Measurements from ENCODE around the gene UBE2D1. TPM values are rescaled to one million over a fixed set of nuclear protein-coding genes. Genes with fewer than 3 reads are reported as not detected.

Gene UBE2D1
- 13.3 TPM for polyA plus RNA-seq (ENCODE audit: insufficient read length)

DNA sequence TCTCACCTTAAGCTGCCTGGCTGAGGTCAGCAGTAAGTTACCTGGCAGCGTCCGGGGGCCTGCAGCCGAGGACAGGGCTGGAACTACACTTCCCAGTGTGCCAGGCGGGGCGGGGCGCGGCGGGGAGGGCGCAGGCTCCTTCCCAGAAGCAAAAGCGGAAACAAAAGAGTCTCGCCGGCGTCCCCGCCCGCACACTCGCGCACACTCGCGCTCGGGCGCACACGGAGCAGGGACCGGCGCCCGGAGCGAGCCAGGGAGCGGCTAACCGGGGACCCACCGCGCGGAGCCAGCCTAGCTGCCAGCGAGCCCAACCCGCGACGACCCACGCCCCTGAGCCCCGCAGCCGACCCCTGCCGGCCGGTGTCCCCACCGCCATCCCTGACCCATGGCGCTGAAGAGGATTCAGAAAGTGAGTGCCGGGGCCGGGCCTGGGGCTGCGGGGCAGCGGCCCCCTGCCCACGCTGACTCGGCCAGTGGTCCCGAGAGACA lies at the start of gene UBE2D1:
UBE2D1 (plus strand) TSS at position 190 of the 489 bp plus-strand sequence; CDS start at position 386, 196 bp downstream.
- peak; percentile 80 for DNase-seq

DNA sequence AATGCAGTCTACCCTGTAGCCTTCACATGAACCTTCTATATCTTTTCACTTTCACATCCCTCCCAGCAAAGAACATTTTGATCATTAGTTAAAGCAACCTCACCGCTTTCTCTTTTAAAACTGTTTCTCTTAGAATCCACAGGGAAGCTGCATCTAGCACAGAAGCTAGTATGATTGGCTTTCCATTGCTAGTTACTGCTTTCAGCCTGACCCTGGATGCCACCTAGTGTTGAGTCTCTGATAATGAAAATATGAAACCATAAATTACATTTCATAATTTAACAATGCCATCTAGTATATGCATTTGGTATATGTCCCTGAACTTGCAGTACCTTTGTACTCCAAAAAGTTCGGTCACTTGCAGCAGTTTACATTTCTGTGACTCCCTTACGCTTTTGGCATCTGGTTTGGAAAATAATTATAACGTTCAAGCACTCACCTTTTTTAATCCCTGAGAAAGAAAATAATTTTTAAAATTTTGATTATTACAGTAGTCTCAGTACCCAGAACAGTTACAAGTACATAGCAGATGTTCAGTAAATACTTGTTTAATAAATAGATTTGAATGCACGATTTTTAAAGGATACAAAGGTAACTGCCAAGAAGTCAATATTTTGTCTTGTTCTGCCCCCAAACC lies 43.1 kb upstream of the UBE2D1 start:
- DNase-seq, result peak; percentile 34

DNA sequence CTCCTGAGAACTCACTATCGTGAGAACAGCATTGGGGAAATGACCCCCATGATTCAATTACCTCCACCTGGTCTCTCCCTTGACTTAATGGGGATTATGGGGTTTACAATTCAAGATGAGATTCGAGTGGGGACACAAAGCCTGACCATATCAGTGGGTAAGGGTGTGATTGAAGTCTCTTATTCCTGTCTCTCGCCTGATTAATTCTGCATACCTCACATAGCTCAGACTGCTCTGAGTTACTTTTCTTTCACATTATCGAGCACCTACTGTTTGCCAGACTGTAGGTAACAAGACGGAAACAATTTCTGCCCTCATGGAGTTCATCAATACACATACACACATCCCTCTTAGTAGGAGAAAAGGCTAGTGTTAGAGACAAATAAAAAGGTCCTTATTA lies 40.8 kb upstream of the UBE2D1 start:
- DNase-seq, result no peak

DNA sequence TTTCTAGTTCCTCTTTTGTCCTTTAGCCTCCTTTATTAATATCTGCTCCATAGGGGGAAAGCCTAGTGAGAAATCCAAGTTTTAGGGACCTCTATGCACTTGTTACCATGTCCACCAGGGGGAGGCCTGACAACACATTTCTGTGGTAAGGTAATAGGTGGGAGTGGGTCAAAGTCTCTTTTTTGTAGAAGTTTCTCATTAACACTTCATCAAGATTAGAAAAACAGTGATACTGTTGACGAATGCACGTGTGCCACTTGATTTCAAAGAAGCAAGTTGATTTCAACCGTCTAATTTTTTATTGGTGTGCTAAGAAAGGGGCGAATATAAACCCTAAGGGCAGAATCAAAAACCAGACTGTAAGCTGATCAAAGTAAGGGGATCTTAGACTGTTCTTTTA lies 35.2 kb upstream of the UBE2D1 start:
- peak; percentile 27 for DNase-seq

DNA sequence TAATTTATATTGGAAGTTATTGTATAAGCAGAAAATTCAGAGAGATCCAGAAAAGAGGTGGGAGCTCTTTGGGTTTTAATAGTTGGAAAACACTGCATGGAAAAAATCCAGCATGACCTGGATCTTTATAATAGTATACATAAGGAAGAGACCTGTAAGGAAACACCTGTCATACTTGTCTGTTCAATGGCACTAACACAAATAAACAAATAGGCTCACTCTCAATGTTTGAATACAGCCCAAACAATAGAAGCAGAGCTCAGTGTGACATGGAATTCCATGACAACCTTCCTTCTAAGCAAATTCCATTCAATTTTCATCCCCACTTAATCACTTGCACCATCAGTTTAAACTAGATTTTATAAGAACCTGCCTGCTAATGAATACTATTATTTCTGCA lies 34.1 kb upstream of the UBE2D1 start:
- DNase-seq, result no peak

DNA sequence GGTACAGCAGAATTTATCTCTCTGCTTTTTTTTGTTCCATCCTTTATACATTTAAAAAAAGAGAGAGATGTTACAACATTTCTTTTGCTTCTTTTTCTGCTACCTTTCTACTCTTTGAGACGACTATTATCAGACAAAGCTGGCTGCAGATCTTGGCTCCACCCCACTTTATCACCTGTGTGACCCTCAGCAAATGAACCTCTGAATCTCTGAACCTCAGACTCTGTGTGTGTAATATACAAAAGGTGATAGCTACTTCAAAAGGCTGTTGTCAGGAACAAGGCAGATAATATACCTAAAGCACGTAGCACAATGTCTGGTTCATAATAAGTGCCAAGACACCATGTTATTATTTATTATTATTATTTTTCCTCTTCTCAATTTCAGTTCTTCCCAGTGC lies 32.6 kb upstream of the UBE2D1 start:
- no peak for DNase-seq

DNA sequence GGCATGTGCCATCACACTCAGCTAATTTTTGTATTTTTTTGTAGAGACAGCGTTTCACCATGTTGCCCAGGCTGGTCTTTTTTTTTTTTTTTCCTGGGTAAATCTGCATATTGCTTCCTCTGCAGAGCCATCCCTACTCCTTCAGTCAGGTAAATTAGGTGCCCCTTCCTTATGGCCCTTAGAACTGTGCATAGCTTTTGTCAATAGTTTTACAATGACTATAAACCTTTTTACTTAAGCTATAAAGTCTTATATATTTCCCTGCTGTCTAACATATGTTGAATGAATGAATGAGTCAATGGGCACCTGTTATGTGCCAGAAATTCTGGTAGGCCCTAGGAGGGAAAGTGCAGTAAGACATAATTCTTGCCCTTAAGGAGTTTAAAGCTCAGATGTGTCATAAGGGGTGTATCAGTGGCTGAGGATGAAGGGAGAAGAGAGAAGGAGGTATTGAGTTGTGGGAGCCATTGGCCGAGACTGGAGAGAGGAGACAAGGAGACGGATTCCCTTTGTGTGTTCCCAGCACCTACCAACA lies 30.6 kb upstream of the UBE2D1 start:
- no peak for DNase-seq

DNA sequence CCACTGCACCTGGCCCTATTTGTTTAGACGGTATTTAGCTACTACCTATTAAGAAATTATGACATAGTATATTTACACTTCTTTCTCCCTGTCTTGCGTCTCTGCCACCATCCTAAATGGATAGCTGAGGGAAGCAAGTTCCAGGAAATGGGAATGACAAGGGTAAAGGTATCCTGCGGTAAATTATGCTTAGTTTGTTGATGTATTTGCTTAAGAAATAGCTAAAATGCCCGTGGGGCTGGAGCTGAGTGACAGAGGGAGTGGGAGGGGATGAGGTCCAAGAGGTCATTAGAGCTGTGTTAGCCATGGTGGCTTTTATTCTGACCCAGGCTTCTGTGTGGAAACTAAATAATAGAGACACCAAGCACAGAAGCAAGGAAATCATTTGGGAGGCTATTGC lies 29.0 kb upstream of the UBE2D1 start:
- DNase-seq, result no peak

DNA sequence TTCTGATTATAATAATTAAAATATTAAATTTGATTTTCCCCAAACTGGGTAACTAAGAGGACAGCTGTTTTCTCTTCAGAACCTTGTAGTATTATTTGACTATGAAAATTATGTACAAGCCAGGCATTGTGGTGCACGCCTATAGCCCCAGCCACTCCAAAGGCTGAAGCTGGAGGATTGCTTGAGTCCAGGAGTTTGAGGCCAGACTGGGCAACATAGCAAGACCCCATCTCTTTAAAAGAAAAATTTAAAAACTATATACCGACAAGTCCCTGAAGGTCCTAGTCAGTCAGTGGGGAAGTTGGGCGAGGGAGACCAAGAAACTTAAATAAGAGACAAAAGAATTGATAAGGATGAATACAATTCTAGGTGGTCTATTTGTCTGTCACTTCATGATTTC lies 27.1 kb upstream of the UBE2D1 start:
- no peak for DNase-seq

DNA sequence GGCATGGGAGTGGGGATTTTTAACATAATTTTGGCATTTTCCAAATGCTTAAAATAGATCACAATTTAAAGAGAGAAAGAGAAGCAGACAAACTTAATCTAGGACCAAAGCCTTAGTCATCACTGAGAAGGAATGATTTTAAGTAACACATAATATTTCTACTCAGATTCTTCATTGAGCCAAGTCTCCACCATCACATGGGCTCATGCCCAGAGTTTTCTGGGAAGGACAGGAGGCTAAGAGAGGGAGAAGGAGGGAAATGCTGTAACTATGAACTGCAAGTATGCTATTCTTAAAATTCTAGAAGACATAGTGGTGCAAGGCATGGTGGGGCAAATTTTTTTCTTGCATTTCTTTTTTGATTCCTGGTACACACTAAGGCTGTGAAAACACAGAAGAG lies 23.8 kb upstream of the UBE2D1 start:
- peak; percentile 16 for DNase-seq

DNA sequence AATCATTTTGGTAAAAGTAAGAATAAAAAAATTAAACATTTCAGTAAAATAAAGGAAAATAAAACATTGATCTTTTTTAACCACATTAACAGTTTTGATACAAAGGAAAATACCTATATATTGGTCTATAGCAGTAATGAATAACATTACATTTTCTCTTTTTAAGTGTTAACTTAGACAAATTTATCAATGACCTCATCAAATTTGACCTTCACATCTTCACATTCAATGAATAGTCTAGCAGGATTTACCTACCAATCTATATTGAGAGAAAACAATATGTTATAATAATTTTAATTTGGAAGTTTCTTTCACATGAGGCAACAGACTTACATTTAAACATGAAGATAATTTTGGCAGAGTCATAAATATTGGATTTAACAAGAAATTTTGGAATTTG lies 17.9 kb upstream of the UBE2D1 start:
- no peak for DNase-seq

DNA sequence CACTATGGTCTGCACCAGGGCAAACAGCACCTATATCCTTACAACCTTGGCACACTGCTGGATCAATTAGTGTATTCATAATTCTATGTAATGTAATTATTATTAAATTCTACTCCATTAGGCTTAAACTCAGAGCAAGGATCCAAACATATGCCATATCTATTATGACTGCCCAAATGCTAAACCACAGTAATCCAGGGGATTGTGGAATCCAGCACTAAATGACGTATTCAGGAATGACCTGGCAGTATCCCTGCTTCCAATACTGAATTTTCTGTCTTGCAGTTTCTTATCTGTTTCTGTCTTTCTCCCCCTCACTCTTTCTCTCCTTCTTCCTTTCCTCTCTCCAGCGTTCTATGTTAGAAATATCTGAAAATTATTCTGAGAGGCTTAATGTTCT lies 16.5 kb upstream of the UBE2D1 start:
- no peak for DNase-seq

DNA sequence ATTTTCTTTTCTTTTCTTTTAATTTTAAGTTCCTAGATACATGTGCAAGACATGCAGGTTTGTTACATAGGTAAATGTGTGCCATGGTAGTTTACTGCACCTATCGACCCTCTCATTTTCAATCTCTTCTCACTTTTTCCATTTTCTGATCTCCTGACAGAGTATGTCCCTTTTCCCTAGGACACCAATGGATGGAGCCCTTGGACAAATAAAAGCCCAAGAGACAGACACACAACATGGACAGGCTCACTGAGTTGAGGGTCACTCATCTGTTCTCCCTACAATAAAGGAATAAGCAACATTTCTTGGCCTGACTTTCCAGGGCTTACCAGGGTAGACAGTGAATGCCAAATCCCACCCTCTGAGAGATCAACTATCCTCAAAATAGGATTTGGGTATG lies 15.2 kb upstream of the UBE2D1 start:
- no peak for DNase-seq

DNA sequence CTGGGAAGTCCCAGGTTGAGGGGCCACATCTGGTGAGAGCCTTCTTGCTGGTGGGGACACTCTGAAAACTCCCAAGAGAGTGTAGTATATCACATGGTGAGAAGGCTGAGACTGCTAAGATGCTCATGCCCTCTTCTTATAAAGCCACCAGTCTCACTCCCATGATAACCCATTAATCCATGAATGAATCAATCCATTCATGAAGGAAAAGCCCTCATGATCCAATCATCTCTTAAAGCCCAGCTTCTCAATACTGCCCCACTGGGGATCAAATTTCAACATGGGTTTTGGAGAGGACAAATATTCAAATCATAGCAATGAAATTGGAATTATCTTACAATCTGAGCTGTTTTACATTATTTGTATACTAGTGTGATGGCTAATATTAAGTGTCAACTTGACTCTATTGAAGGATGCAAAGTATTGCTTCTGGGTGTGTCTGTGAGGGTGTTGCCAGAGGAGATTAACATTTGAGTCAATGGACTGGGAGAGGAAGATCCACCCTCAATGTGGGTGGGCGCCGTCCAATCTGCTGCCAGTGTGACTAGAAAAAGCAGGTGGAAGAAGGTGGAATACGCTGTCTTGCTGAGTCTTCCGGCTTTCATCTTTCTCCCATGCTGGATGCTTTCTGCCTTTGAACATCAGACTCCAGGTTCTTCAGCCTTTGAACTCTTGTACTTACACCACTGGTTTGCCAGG lies 14.3 kb upstream of the UBE2D1 start:
- DNase-seq, result no peak

DNA sequence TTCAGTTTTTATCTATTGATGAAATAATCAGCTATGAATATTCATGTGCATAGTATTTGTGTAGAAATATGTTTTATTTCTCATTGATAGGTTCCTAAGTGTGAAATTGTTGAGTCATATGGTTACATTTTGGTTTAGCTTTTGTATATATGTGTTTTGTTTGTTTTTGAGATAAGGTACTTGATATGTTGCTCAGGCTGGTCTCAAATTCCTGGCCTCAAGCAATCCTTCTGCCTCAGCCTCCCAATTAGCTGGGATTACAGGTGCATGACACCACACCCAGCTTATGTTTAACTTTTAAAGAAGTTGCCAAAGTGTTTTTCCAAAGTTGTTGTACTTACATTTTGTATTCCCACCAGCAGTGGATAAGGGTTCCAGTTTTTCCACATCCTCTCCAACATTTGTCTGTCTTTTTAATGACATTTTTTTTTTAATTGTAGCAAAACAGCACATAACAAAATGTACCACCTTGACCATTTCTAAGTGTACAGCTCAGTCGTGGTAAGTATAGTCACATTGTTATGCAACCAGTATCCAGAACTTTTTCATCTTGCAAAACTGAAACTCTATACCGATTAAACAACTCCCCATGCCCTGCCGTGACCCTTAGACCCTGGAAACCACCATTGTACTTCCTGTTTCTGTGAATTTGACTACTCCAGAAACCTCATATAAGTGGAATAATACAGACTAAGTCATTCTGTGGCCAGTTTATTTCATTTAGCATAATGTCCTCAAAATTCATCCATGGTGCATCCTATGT lies 12.6 kb upstream of the UBE2D1 start:
- no peak for DNase-seq

DNA sequence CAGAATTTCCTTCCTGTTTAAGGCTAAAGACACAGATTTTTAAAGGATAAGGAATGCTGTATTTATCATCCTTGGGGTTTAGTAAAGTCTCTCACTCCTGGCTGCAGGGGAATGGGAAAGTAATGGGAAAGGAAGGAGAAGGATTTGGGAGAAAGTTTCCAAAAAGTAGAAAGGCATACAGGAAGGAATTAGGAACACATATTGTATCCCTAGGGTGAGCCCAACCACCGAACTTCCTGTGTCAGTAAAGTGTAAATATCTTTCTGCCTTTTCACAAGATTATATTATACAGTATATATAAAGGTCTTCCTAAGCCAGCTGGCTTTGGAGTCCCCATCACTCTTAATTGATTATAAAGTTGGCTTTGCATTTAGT lies 12.0 kb upstream of the UBE2D1 start:
- DNase-seq, result no peak

DNA sequence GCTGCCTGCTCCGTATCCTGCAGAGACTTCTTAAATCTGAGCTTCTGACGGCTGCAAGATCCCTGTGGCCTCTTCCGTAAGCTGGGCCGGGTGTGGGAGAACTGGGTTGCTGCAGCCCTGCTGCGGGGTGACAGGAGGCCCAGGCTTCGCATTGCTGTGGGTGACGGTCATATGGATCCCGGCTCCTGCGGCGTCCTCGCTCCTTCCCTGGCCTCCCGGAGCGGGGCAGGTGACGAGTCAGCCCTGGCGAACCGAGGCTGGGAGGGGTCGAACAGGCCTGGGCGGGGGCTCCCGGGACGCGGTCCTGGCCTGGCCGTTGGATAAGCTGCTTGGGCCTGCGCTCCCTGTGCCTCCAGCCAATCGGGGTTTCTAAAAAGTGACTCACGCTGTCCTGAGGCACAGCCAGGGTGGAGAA lies 7.8 kb upstream of the UBE2D1 start:
- DNase-seq, result peak; percentile 52

DNA sequence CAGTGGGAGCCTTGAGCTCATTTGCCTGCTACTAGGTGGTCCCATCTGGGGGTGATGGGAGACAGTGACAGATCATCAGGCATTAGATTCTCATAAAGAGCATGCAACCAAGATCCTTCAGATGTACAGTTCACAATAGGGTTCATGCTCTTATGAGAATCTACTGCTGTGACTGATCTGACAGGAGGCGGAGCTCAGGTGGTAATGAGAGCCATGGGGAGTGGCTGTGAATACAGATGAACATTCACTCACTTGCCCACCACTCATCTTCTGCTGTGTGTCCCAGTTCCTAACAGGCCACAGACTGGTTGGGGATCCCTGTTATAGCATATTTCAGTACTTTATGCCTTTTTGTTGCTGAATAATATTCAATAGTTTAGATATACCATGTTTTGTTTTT lies 6.6 kb upstream of the UBE2D1 start:
- DNase-seq, result no peak

DNA sequence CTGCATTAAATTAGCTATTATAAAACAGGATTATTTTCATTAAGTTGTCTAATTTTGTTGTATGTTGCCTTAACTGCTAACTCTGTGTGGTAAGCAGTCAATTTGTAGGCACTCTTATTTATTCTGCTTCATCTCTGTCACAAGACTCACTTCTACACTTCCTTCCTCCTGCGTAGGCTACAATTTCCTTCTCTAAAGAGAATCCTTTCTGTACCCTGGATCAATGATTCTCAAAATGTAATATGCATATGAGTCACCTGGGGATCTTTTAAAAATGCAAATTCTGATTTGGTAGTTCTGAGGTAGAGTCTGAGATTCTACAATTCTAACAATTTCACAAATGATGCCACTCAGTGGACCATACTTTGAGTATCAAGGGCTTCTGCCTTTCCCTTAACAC lies 4.4 kb upstream of the UBE2D1 start:
- DNase-seq, result no peak

DNA sequence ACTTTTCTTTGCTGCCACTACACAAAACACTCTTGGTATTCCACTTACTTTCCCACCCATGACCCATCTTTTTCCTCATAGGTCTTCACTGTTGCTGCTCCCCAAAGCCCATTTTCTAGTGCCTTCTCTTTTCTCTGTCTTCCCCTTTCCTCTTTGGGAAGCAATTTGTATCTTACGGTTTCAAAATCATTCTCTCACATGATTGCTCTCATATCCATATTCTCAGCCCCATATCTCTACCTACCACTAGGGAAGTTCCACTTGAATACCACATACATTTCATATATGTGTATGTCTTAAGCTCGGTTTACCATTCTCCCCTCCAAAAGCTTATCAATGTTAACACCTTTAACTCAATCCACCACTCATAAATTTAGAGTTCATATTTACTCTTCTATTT lies 3.2 kb upstream of the UBE2D1 start:
- no peak for DNase-seq

DNA sequence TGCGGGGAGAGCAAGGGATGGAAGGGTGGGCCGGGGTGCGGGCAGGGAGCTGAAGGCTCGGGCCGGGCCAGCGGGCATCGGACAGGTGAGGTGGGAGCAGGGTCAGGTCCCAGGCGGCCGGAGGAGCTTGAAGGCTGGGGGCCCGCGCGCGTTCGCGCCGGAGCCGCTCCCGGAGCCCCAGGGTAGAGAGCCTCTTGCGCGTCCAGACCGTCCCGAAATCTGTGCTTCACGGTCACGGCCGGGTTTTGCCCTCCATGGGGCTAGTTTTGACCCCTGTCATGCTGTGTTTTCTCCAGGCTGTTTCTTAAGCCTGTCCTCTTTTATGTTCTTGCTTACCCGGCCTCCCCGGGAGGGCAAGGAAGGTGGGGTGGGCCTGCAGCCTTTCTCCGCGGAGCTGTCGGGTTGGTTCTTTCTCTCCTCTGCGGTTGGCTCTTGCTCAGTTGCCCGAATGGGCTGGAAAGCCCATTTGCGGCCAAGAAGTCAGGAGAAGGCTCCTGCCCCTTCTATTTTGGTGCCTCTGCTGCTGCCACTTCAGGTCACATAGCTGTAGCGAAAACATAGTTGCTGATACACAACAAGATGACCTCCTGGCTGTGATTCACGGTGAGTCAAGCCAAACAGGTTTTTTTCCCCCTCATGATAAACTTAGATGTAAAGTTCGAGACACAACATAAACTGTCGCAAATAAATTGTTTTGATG lies 650 bp downstream of the UBE2D1 start:
- DNase-seq, result peak; percentile 11

DNA sequence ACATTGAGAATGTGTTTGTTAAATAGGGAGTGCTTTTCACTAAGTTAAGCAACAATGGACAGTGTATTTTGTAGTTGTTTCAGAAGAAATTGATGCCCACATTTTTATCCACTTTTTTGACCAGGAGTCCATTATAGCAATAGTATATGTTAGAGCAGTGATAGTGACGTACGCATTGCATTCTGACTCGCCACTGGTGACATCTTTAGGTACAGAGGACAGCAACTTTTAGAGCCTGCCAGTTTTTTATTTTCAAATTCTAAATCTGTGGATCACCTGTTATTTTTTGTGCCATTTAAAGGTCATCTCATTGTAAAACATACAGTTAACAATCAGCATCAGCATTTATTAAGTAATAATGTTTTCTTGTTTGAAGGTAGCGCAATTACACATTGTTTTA lies 1.4 kb downstream of the UBE2D1 start:
- DNase-seq, result no peak

DNA sequence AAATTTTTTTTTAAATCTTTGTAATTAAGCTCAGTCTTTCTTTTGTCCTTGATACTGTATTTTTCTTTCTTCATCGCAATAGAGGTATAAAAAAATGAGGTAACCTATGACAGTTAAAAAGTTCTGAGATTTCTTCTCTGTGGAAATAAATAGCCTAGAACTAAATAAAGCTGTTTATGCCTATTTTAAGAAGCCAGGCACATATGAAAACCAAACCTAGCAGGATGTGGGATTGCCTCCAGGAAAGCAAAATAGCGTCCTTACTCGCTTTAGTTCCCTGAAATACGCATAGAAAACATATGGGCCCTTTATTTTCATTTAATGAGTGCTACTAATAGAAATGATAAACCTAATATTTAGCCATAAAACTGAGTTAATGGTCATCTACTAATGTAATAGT lies 6.6 kb downstream of the UBE2D1 start:
- no peak for DNase-seq

Data from hindlimb muscle (tissue), 1 donor.